GM12878 (cell line): ENCODE results near the gene SLIRP. TPM values are rescaled to one million over a fixed set of nuclear protein-coding genes. Genes with fewer than 3 reads are reported as not detected.

Experiments
- ATAC-seq: fragments of 200-7000 bp; cut with Tn5 transposase; 3 replicates; pipeline ENCODE4 v1.9.1; 2020; ENCODE audit warnings: mild to moderate bottlenecking, moderate library complexity
- BruUV-seq: library from RNA; stranded (reverse); fragments of 400-500 nt; replicated peaks from 2 replicates; lab custom pipeline; 2021; lab: Mats Ljungman, UMichigan
- CTCF ChIA-PET: fragments of 300-600 bp; sonication (Branson Sonifier 250); formaldehyde crosslinking; extraction: SDS; loops from one replicate; lab custom pipeline; 2021; ENCODE audit warnings: inconsistent platforms; lab: Yijun Ruan, JAX
- POLR2A ChIA-PET: fragments of 350-600 bp; formaldehyde crosslinking; extraction: SDS; loops from one replicate; lab custom pipeline; 2021; ENCODE audit warnings: inconsistent platforms; lab: Charles Lee
- RAD21 ChIA-PET: fragments of 300-600 bp; sonication (Branson Sonifier 250); formaldehyde crosslinking; loops from one replicate; lab custom pipeline; 2023; ENCODE audit warnings: antibody characterized with exemption; ENCODE audit not compliant: unreplicated experiment; lab: Charles Lee
- SMC1A ChIA-PET: fragments of 300-600 bp; sonication (Branson Sonifier 250); formaldehyde crosslinking; loops from one replicate; lab custom pipeline; 2023; ENCODE audit not compliant: unreplicated experiment, uncharacterized antibody; lab: Charles Lee
- DNase-seq: peaks from one replicate; pipeline ENCODE4 v3.0.0-alpha.2; 2011; ENCODE audit warnings: low read depth, low spot score
- FAIRE-seq: peaks from 3 replicates; lab custom pipeline; 2011; peaks lifted over from hg19 to GRCh38; lab: Jason Lieb, UNC
- H2AFZ ChIP-seq: 2 replicates; pipeline ENCODE4 v1.6.0; 2011; ENCODE audit warnings: low read depth, low read length, control low read depth; ENCODE audit not compliant: control insufficient read depth
- H3K27ac ChIP-seq: 2 replicates; pipeline ENCODE4 v1.5.1; 2011; ENCODE audit warnings: control low read depth; ENCODE audit not compliant: control insufficient read depth, insufficient read depth
- H3K27me3 ChIP-seq, 2 experiments: replicated peaks in 1 of 2; 2 replicates each; pipeline versions ENCODE4 v1.6.0 to v1.6.1; 2011; ENCODE audit warnings: low read length in 1 of 2; ENCODE audit not compliant: control insufficient read depth in 2 of 2, insufficient read depth in 2 of 2
- H3K36me3 ChIP-seq, 2 experiments: 2 replicates each; pipeline ENCODE4 v1.5.1; 2011; ENCODE audit warnings: low read length in 1 of 2; ENCODE audit not compliant: control insufficient read depth in 2 of 2, insufficient read depth in 2 of 2
- H3K4me1 ChIP-seq: 2 replicates; pipeline ENCODE4 v1.6.1; 2011; ENCODE audit warnings: mild to moderate bottlenecking, low read length, moderate library complexity, mixed read lengths; ENCODE audit not compliant: control insufficient read depth, insufficient read depth
- H3K4me2 ChIP-seq: 2 replicates; pipeline ENCODE4 v1.6.0; 2011; ENCODE audit warnings: control low read depth; ENCODE audit not compliant: control insufficient read depth, insufficient read depth
- H3K4me3 ChIP-seq: fragments of 200-600 bp; sonication (generic); 2 replicates; pipeline ENCODE4 v1.5.1; 2016
- H3K79me2 ChIP-seq: 2 replicates; pipeline ENCODE4 v1.6.0; 2011; ENCODE audit warnings: low read length; ENCODE audit not compliant: control insufficient read depth, insufficient read depth
- H3K9ac ChIP-seq: 2 replicates; pipeline ENCODE4 v1.8.0; 2011; ENCODE audit warnings: low read length, control low read depth, mixed read lengths; ENCODE audit not compliant: control insufficient read depth, insufficient read depth
- H3K9me3 ChIP-seq: replicated peaks from 3 replicates; pipeline ENCODE4 v1.5.1; 2011; ENCODE audit warnings: mild to moderate bottlenecking, low read length; ENCODE audit not compliant: control insufficient read depth, insufficient read depth
- H4K20me1 ChIP-seq: 2 replicates; pipeline ENCODE4 v1.6.0; 2011; ENCODE audit not compliant: control insufficient read depth, insufficient read depth
- ATF3 ChIP-seq: IDR thresholded peaks from 2 replicates; pipeline ENCODE4 v1.6.1; 2011; ENCODE audit warnings: low read depth, mild to moderate bottlenecking, low read length, moderate library complexity, borderline replicate concordance; ENCODE audit errors: extremely low read depth
- ATF7 ChIP-seq: fragments of 450-650 bp; IDR thresholded peaks from 2 replicates; pipeline ENCODE4 v1.6.1; 2016; ENCODE audit warnings: low read depth, mild to moderate bottlenecking
- ELK1 ChIP-seq: IDR thresholded peaks from 2 replicates; pipeline ENCODE4 v1.6.1; 2012; ENCODE audit warnings: low read depth, low read length, improper control_type of control experiment
- HCFC1 ChIP-seq: fragments of 150-350 bp; IDR thresholded peaks from 2 replicates; pipeline ENCODE4 v1.6.1; 2014; ENCODE audit warnings: low read length
- IKZF1 ChIP-seq: fragments of 450-650 bp; conservative IDR thresholded peaks from 2 replicates; pipeline ENCODE4 v1.6.1; 2017; ENCODE audit warnings: antibody characterized with exemption, mild to moderate bottlenecking
- KDM1A ChIP-seq: fragments of 200-600 bp; sonication (generic); IDR thresholded peaks from 2 replicates; pipeline ENCODE4 v1.6.1; 2016; ENCODE audit warnings: borderline replicate concordance
- RAD51 ChIP-seq: fragments of 450-650 bp; IDR thresholded peaks from 2 replicates; pipeline ENCODE4 v1.6.1; 2016; ENCODE audit warnings: moderate library complexity, mild to moderate bottlenecking, inconsistent platforms
- RELB ChIP-seq: fragments of 450-650 bp; IDR thresholded peaks from 2 replicates; pipeline ENCODE4 v1.6.1; 2017; ENCODE audit warnings: low read depth, mild to moderate bottlenecking, moderate library complexity
- SMAD1 ChIP-seq: fragments of 450-650 bp; IDR thresholded peaks from 2 replicates; pipeline ENCODE4 v1.6.1; 2018; ENCODE audit warnings: mild to moderate bottlenecking, low read depth; ENCODE audit not compliant: partially characterized antibody
- ZBTB4 ChIP-seq: fragments of 450-650 bp; formaldehyde crosslinking; IDR thresholded peaks from 2 replicates; pipeline ENCODE4 v1.4.0; 2022; ENCODE audit warnings: mild to moderate bottlenecking, moderate library complexity
- ZNF622 ChIP-seq: fragments of 450-650 bp; IDR thresholded peaks from 2 replicates; pipeline ENCODE4 v1.6.1; 2017; ENCODE audit warnings: mild to moderate bottlenecking, inconsistent platforms
- WGBS: methylation state at CpG from one replicate; pipeline ENCODE4 v1.1.6; 2016; ENCODE audit warnings: low lambda C conversion rate; ENCODE audit not compliant: insufficient replicate concordance, insufficient coverage; ENCODE audit errors: missing lambda C conversion rate; 5-methylcytosine and 5-hydroxymethylcytosine counted together
- in situ Hi-C: fragments of 300-500 bp; cut with MboI; formaldehyde crosslinking; loops from 9 replicates; pipeline ENCODE4 v1.14.3; 2018; ENCODE audit warnings: mixed read lengths
- intact Hi-C: fragments of 100-400 bp; cut with micrococcal nuclease; formaldehyde crosslinking; loops from one replicate; pipeline ENCODE4 v1.14.2; 2022; ENCODE audit not compliant: unreplicated experiment
- polyA plus RNA-seq, 11 experiments: library from polyadenylated mRNA; depleted of rRNA in 4 of 11; unstranded in 6 of 11; stranded (reverse) in 5 of 11; fragments of >200 nt; fragmentation: Nextera tagmentation in 4 of 11; fragmentation: Illumina TruSeq in 1 of 11; extraction: Ambion mirVana in 4 of 11; extraction: Trizol in 1 of 11; gene quantifications; 1 replicate in 1 of 11; 2 replicates in 10 of 11; pipeline versions ENCODE4 v1.2.1 to v1.2.3, GENCODE V29; 2011 to 2016; ENCODE audit warnings: inconsistent platforms in 2 of 11, missing spikeins in 2 of 11, low read depth in 1 of 11
- total RNA-seq, 4 experiments: library from RNA; depleted of rRNA in 3 of 4; stranded (reverse); fragments of >200 nt in 3 of 4; fragmentation: Illumina TruSeq in 1 of 4; extraction: Trizol in 1 of 4; gene quantifications; 2 replicates each; pipeline versions ENCODE4 v1.2.1 to v1.2.3, GENCODE V29; 2013 to 2021

Gene SLIRP
- total and polyA plus RNA-seq, 10 of the 15 experiments (the other 5 are each of a cell fraction or from before 2014, with no cell fraction given): 196 to 1,510 (median 596) TPM

- Histone ChIP-seq H3K36me3 (peaks cover 3 to 7% of the 10 kb centered on the region in 2 experiments; a peak in 3 of 4 replicates), H4K20me1 (no peaks in the 10 kb centered on the region; the same call in 1 of the 2 replicates), H3K9ac (peak overlapping the region; percentile 96), H3K27me3 (no peaks in the 10 kb centered on the region), H3K9me3 (no peaks in the 10 kb centered on the region), H3K4me2 (peak overlapping the region; percentile 87), H3K4me3 (peak overlapping the region; percentile 92), H3K27ac (peak overlapping the region; percentile 2; the same call in 1 of the 2 replicates), H3K4me1 (peaks cover 7% of the 10 kb centered on the region), H3K79me2 (peaks cover 65% of the 10 kb centered on the region), H2AFZ (no peak overlapping the region)
- DNase-seq (no peak), ATAC-seq (no peak), FAIRE-seq (no peak)
- ChIA-PET POLR2A (no interaction called here), RAD21 (no interaction called here), CTCF (interaction anchor here (0.8 to 1.1 kb wide), 2 partner anchors 11 to 393 kb away, joined by 3 read pairs; no protein-coding TSS in a partner anchor), SMC1A (interaction anchor here (0.7 kb wide), 1 partner anchor 10 kb away, joined by 3 read pairs; no protein-coding TSS in a partner anchor)
- in situ Hi-C loops (no loop called here), intact Hi-C loops (loop anchor here (2.0 to 10.0 kb wide), 3 partner anchors 51 to 251 kb away; partner anchors contain the start of genes AHSA1, SNW1 and SPTLC2)
- TF ChIP-seq HCFC1: no peak
- TF ChIP-seq ATF3: no peak
- no peak for TF ChIP-seq KDM1A
- TF ChIP-seq ELK1: no peak
- TF ChIP-seq ZBTB4 (CRISPR knock-in tag): no peak
- no peak for TF ChIP-seq SMAD1
- no peak for TF ChIP-seq ATF7
- TF ChIP-seq IKZF1: no peak
- TF ChIP-seq ZNF622: no peak
- TF ChIP-seq RAD51: no peak
- no peak for TF ChIP-seq RELB
- WGBS: 51% methylated on average over 3 of the region's 3 CpGs
- BruUV-seq: no TSS peak
Measured at GRCh38 chr14:77709412-77709811, 1.5 kb downstream of the SLIRP start.
